NCI-H2196 (cell line): Measurements from ENCODE around the gene SIRT7.

Experiments used
- DNase-seq: peaks from one replicate; lab custom pipeline; 2025; ENCODE audit not compliant: unreplicated experiment; lab: John Stamatoyannopoulos, UW

Gene SIRT7

DNA sequence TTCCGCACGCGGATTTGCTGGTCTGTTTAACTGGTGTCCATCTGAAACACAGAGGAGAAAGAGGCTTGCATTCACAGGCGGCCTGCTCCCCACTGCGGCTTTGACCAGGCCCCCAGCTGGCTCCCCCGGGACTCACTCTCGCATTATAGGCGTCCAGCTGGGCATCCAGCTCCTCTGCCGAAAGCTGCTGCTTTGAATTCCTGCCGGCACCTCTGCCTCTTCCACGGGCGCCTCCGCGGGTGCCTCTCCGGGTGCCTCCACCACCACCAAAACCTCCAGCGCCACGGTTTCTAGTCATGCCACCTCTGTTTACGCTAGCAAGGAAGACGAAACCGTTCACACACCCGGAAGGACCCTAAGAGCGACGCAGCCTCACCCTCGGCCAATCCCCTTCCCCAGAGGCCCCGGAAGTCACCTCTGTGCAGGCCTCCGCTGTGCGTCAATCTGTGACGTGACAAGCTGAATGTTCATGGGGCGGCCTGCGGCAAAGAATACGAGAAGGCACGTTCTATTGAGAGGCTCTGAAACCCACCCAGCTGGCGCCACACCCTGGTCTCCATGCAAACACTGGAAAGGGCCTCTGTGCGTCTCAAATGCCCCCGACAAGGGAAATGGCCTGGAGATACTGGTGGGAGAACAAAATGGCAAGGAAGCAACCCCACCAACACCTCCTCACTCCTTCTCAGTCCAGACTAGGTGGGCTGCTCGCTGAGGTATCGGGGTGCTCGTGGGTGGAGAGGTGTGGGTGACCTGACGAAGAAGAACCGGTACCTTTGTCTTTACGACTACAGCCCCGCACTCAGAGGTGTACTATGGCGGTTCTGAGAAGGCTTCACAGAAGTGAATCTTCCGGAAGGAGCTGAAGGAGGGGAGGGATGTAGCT, 29.6 kb downstream of the SIRT7 start:
- no peak for DNase-seq

DNA sequence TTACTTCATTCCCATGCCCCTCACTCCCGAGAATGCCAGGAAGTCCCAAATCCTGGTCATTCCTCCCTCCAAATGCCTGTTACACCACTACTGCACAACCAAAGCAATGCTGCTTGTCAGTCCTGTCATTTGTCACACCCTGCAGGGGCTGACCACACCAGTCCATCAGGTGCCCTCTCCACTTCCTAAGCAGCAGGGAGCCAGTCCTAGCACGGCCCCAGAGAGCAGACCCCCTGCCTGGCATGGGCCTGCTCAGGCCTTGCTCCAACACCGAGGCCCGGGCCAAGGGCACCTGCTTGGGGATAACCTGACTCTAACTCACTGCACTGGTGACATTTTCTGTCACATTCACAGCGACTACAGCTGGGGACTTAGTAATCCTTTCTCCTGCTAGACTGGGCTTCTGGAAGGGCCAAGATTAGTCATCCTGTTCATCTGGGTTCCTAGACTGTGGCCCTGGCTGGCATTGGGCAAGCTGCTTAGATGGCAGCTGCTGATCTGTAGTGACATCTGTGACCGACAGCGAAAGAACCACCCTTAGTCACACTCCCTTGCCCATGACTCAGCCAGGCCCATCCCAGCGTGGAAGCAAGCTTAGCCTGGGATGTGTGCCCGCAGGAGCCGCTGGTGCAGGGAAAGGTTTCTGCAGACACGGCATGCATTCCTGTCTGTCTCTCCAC, 32.0 kb downstream of the SIRT7 start:
- DNase-seq: no peak

DNA sequence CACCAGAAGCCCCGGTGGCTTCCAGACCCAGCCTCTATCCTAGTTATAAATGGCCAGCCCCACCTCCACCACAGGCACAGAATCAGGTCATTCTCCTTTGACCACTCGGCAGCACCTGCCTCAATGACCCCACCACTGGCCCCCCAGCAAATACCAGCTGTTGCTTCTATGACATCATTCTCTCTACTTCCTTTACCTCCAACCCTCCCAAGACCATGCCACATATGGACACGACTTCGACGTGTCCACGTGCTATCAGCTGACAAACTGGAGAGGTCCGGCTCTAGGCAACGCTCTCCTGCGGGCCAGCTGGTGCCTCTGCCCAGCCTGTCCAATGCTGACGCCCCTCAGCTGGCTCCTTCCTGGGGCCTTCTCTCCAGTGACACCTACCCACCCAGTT, 32.5 kb downstream of the SIRT7 start:
- no peak for DNase-seq

DNA sequence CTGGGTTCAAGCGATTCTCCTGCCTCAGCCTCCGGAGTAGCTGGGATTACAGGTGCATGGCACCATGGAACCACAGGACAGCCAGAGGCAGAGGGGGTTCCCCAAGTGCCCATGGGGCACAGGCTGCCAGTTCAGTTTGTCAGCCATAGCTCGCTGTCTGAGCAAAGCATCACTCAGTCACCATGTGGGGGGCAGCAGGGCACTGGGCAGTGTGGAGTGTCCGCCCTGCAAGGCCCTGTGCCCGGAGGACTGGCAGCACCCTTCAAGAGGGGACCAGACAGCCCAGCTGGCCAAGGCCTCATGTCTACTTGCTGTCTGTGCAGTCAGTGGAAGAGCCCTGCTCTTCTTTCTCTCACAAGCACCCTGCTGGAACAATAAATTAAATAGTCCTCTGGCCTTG, 33.0 kb downstream of the SIRT7 start:
- no peak for DNase-seq

DNA sequence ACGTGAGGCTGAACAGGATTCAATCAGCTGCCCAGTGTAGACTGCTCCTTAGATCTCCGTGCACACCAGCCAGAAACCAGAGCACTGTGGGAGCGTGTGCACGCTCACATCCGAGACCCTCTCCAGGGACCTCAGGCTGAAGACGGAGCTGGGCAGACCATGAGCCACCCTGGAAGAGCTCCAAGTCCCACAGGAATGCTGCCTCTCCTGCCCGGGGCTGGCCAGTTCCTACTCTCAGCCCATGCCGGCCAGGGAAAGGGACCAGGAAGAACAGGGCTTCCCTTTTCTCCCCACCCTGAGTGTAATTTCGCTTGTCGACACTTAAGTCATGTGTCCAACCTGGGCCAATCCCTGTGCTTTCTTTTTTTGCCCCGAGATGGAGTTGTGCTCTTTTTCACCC, 33.5 kb downstream of the SIRT7 start:
- no peak for DNase-seq

DNA sequence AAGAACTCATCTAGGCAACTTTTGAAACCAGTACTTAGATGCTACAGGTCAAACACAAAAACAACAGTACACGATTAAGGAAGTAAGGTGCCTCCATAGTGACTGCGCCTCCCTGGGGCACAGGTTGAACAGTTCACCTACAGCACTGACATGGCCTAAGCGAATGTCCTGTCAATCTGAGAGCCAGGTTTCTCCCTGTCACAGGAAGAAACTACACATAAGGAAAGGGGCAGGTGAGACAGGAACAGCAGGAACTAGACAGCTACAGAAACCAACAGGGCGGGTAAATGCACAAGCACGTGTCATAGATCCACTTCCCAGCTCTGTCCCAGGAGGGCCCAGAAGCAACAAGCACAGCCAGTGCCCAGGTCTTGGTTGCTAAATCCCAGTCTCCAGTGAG, 38.9 kb downstream of the SIRT7 start:
- DNase-seq: no peak

DNA sequence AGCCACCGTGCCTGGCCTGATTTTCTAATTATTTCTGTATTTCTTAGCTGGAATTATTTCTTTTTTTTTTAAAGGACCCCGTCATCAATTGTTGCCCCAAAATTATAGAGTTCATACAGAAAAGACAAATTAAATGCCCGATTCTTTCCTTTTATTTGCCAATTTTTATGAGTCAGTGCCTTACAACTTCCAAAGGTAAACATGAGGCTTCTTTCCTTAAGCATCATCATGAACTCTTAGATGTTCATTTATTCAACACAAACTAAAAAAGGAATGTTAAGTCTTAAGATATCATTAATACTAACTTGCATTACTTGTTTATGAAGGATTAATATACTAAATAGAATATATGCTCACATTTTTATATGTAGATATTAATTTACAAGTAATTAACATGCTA, 39.7 kb downstream of the SIRT7 start:
- no peak for DNase-seq

DNA sequence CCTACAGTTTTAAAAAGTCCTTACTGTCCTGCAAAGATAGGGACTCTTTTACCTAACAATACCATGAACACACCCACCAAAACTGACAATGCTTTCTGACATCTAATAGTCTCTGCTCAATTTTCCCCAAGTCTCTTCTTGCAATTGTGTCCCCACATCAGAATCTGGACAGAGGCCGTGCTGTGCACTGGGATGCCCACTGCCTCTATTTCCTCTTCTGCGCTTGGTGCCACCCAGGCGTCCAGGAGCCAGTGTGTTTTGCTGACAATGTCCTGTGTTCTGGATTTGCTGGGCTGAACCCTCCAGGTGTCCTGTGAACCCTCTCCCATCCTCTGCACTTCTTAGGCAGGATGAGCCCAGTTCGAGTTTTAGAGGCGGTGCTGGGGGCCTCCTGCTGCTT, 40.4 kb downstream of the SIRT7 start:
- no peak for DNase-seq

GRCh38 chr17:81871387-81872230, 46.4 kb downstream of the SIRT7 start:
- DNase-seq: peak; percentile 98

GRCh38 chr17:81870981-81871386, 47.0 kb downstream of the SIRT7 start, which contains the start of gene ARHGDIA:
Gene ARHGDIA, minus strand, starts transcription at chr17:81871337. Its CDS starts 1,407 bp downstream, at chr17:81869930.
- no peak for DNase-seq

DNA sequence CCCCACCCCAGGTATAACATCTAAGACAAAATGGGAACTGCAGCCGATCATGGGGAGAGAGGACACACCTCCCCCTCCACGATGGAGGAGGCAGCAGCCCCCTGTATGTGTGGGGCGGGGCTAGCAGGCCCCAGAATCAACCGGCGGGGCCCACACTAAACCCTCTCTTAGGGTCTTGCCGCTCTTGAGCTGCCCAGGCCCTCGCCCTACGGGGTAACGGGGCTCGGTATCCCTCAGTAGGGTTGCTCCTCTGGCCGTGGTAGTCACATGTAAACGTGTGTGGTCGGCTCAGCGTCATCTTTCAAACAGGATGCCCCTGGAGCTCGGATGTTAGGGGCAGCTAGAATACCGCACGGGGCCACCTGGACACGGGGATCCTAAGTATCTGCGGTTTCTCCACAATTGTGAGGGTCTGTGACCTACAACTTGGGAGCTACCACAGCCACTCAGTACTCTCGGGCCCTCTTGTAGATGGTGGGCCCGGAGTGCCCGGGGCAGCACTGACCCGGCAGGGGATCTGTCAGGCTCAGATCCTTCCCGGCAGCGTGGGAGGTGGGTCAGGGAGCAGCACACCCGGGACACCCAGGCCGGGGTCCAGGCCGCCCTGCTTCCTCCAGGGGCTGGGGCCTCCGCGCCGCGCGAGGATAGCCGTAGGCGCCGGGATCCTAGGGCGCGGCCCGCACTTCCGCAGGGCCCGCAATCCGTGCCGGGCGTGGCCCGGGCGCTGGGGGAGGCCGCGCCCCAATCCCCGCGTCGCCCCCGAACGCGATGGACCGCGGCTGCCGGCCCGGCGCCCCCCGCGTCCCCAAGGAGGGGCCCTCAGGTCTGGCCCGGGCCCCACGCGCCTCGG, 47.6 kb downstream of the SIRT7 start:
- DNase-seq: no peak

DNA sequence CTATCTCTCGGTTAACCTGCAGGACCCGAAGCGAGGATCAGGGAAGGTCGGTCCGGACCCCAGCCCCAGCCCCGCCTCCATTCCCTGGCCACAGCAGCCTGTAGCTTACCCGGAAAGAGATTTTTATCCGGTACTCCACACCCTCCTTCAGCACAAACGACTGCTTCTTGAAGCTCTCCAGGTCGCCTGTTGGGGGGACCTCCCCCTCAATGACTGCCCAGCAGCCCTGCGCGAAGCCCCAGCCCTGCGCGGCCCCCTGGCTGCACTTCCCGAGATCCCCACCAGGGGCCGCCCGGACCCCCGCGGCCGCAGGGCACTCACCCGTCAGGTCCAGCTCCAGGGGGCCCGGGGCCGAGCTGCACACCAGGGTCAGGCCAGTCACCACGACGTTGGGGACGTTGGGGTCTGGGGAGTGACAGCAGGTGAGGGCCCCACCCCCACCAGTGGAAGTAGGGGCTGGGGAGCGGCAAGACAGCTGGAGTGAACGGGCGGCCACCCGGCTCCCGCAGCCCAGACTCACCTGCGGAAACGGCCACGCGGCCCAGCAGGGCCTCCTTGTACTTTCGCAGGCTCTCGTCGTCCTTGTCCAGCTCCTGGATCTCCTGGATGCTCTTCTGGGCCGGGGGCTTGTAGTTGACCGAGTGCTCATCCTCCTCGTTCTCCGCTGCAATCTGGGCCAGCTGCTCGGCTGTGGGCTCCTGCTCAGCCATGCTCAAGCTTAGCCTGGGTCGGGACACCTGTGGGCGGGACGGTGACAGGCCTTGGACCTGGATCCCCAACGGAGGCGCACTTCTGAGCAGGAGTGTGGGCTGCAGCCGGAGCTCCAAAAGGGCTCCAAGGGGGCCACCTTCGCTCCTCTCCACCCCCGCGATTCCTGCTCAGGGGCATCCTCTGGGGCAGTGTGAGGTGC, 48.5 kb downstream of the SIRT7 start:
- DNase-seq: no peak

DNA sequence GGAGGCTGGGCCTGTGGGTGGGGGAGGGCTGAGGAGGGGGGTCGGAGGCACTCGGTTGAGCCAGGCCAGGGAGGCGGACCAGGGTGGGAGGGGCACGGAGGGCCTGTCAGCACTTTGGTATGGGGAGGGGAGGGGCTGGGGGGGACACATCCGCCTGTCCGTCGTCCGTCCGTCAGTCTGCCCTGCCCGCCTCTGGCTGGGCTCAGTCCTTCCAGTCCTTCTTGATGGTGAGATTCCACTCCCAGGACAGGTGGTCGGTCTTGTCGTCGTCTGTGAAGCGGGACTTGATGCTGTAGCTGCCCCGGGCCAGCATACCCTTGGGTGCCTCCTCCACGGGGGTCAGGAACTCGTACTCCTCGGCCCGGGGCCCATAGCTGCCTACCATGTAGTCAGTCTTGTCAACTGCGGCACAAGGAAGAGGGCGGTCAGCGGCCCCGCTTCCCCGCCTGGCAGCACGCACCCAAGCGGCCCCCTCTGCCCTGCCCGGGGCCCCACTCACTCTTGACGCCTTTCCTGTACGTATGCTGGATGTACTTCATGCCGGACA, 49.2 kb downstream of the SIRT7 start:
- no peak for DNase-seq

- DNase-seq: no peak
These were observed 49.8 kb downstream of the SIRT7 start for GRCh38 chr17:81867991-81868673.

GRCh38 chr17:81867170-81867990, 50.6 kb downstream of the SIRT7 start:
- DNase-seq: no peak

DNA sequence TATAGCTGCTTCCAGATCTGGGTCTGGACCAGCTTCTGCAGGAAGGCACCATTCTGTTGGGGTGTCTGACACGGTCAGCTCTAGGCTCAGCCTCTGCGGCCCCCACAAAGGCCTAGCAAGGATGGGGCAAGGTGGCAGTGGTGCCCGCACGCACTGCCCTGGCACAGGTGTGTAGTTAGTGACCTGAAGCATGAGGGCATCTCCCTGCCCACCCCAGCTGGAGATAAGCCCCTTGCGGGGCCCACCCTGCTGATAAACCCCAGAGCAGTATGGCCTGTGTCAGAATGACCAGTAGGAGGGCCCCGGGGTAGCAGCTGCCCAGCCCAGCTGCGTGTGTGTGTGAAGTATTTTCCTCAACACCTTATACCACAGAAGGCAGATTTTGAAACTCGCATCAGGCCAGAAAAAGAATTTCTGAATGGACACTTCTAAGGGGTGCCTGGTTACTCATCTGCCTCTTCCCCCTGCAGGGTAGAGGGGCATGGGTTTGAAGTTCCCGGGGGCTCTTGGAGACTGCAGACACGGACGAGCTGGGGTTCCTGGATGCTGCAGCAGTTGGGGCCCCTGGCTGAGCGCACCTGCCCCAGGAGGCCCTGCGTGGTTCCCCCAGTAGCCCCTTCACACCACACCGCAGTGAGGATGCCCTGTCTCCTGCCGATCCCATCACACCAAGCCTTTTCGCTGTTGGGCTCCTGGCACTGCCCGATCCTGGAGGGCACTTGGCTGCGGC, 51.4 kb downstream of the SIRT7 start:
- no peak for DNase-seq
